H9 (cell line): ENCODE measurements around the gene RFX8. TPM values are rescaled to one million over a fixed set of nuclear protein-coding genes. Genes with fewer than 3 reads are reported as not detected.

Source experiments
- DNase-seq: peaks from one replicate; pipeline ENCODE4 v3.0.0-alpha.2; 2017
- H2AFZ ChIP-seq: one replicate; pipeline ENCODE4 v1.6.1; 2013; ENCODE audit warnings: mild to moderate bottlenecking, low read length, control low read depth, moderate library complexity
- H2AK5ac ChIP-seq: 2 replicates; pipeline ENCODE4 v1.6.1; 2013; ENCODE audit warnings: low read length, control low read depth, mixed read lengths; ENCODE audit not compliant: insufficient read length
- H2BK120ac ChIP-seq: one replicate; pipeline ENCODE4 v1.6.1; 2013; ENCODE audit warnings: low read depth, mild to moderate bottlenecking, low read length, control low read depth, inconsistent platforms; ENCODE audit not compliant: poor library complexity, severe bottlenecking
- H2BK12ac ChIP-seq: 2 replicates; pipeline ENCODE4 v1.6.1; 2013; ENCODE audit warnings: low read length, control low read depth, mixed read lengths, low read depth; ENCODE audit not compliant: insufficient read length
- H2BK15ac ChIP-seq: 2 replicates; pipeline ENCODE4 v1.6.1; 2013; ENCODE audit warnings: low read depth, low read length, control low read depth
- H2BK20ac ChIP-seq: one replicate; pipeline ENCODE4 v1.6.1; 2013; ENCODE audit warnings: low read depth, mild to moderate bottlenecking, low read length, control low read depth, inconsistent platforms; ENCODE audit not compliant: poor library complexity, severe bottlenecking
- H2BK5ac ChIP-seq: 2 replicates; pipeline ENCODE4 v1.6.1; 2013; ENCODE audit warnings: low read length, control low read depth, mixed read lengths; ENCODE audit not compliant: insufficient read length
- H3K14ac ChIP-seq: 2 replicates; pipeline ENCODE4 v1.6.1; 2013; ENCODE audit warnings: low read length, control low read depth; ENCODE audit not compliant: insufficient read depth
- H3K18ac ChIP-seq: 2 replicates; pipeline ENCODE4 v1.6.1; 2013; ENCODE audit warnings: low read depth, mild to moderate bottlenecking, mixed read lengths, low read length, control low read depth; ENCODE audit not compliant: insufficient read length
- H3K23ac ChIP-seq: 2 replicates; pipeline ENCODE4 v1.6.1; 2013; ENCODE audit warnings: low read length, control low read depth, mixed read lengths, low read depth; ENCODE audit not compliant: insufficient read length
- H3K23me2 ChIP-seq: 2 replicates; pipeline ENCODE4 v1.6.1; 2013; ENCODE audit warnings: low read depth, mild to moderate bottlenecking, mixed read lengths, low read length, control low read depth; ENCODE audit not compliant: insufficient read length, poor library complexity, severe bottlenecking
- H3K27ac ChIP-seq: 2 replicates; pipeline ENCODE4 v1.5.1; 2013; ENCODE audit warnings: low read length, control low read depth, mixed read lengths, low read depth; ENCODE audit not compliant: insufficient read length
- H3K27me3 ChIP-seq: 2 replicates; pipeline ENCODE4 v1.6.1; 2013; ENCODE audit warnings: low read length, control low read depth, inconsistent platforms; ENCODE audit not compliant: insufficient read depth
- H3K4ac ChIP-seq: 2 replicates; pipeline ENCODE4 v1.6.1; 2013; ENCODE audit warnings: low read depth, mild to moderate bottlenecking, control low read depth, inconsistent platforms, low read length, moderate library complexity
- H3K4me1 ChIP-seq: 2 replicates; pipeline ENCODE4 v1.6.1; 2013; ENCODE audit warnings: low read length, control low read depth, inconsistent platforms; ENCODE audit not compliant: insufficient read depth
- H3K4me2 ChIP-seq: 2 replicates; pipeline ENCODE4 v1.6.1; 2013; ENCODE audit warnings: low read length, control low read depth, mixed read lengths; ENCODE audit not compliant: insufficient read length, insufficient read depth
- H3K56ac ChIP-seq: 2 replicates; pipeline ENCODE4 v1.6.1; 2013; ENCODE audit warnings: low read depth, mild to moderate bottlenecking, mixed read lengths, low read length, control low read depth; ENCODE audit not compliant: insufficient read length
- H3K79me1 ChIP-seq: 2 replicates; pipeline ENCODE4 v1.6.1; 2013; ENCODE audit warnings: low read depth, mild to moderate bottlenecking, moderate library complexity, low read length, control low read depth, inconsistent platforms; ENCODE audit not compliant: insufficient read depth, poor library complexity, severe bottlenecking
- H3K79me2 ChIP-seq: 2 replicates; pipeline ENCODE4 v1.6.1; 2013; ENCODE audit warnings: low read length, control low read depth, inconsistent platforms; ENCODE audit not compliant: insufficient read depth
- H3K9ac ChIP-seq: 2 replicates; pipeline ENCODE4 v1.6.1; 2013; ENCODE audit warnings: low read length, control low read depth, mixed read lengths; ENCODE audit not compliant: insufficient read length; ENCODE audit errors: extremely low read depth
- H3K9me3 ChIP-seq: one replicate; pipeline ENCODE4 v1.6.1; 2013; ENCODE audit warnings: low read depth, low read length, inconsistent platforms; ENCODE audit not compliant: control insufficient read depth
- H3T11ph ChIP-seq: one replicate; pipeline ENCODE4 v1.6.1; 2013; ENCODE audit warnings: mild to moderate bottlenecking, low read length, control low read depth, inconsistent platforms
- H4K20me1 ChIP-seq: one replicate; pipeline ENCODE4 v1.6.1; 2013; ENCODE audit not compliant: control insufficient read depth, insufficient read length, insufficient read depth
- H4K5ac ChIP-seq: 2 replicates; pipeline ENCODE4 v1.6.1; 2013; ENCODE audit warnings: low read depth, mild to moderate bottlenecking, mixed read lengths, low read length, control low read depth; ENCODE audit not compliant: insufficient read length
- H4K8ac ChIP-seq: replicated peaks from 2 replicates; pipeline ENCODE4 v1.6.1; 2013; ENCODE audit warnings: low read length, control low read depth, mixed read lengths, low read depth; ENCODE audit not compliant: insufficient read length
- H4K91ac ChIP-seq: 2 replicates; pipeline ENCODE4 v1.6.1; 2013; ENCODE audit warnings: low read depth, mild to moderate bottlenecking, moderate library complexity, mixed read lengths, low read length, control low read depth; ENCODE audit not compliant: insufficient read length
- H3K27ac Mint-ChIP-seq, 3 experiments: 2 replicates in 2 of 3; 3 replicates in 1 of 3; pipeline ENCODE4 v1.8.0; 2020 to 2021; ENCODE audit warnings: mixed read lengths in 3 of 3, mild to moderate bottlenecking in 1 of 3, moderate library complexity in 1 of 3
- H3K27me3 Mint-ChIP-seq: 2 replicates; pipeline ENCODE4 v1.8.0; 2021; ENCODE audit warnings: low read depth, mild to moderate bottlenecking, moderate library complexity, mixed read lengths
- H3K36me3 Mint-ChIP-seq, 3 experiments: 2 replicates in 2 of 3; 3 replicates in 1 of 3; pipeline ENCODE4 v1.8.0; 2020 to 2021; ENCODE audit warnings: low read depth in 3 of 3, mixed read lengths in 3 of 3; ENCODE audit not compliant: insufficient read depth in 1 of 3
- H3K4me1 Mint-ChIP-seq, 2 experiments: 2 replicates each; pipeline ENCODE4 v1.8.0; 2020; ENCODE audit warnings: mixed read lengths in 2 of 2
- H3K4me3 Mint-ChIP-seq, 2 experiments: 2 replicates in 1 of 2; 3 replicates in 1 of 2; pipeline ENCODE4 v1.8.0; 2020 to 2021; ENCODE audit warnings: mild to moderate bottlenecking in 2 of 2, mixed read lengths in 2 of 2, moderate library complexity in 1 of 2
- H3K9me3 Mint-ChIP-seq, 2 experiments: 2 replicates in 1 of 2; 3 replicates in 1 of 2; pipeline ENCODE4 v1.8.0; 2020; ENCODE audit warnings: mild to moderate bottlenecking in 2 of 2, mixed read lengths in 2 of 2, moderate library complexity in 1 of 2
- CTCF ChIP-seq: fragments of 200-600 bp; sonication (generic); conservative IDR thresholded peaks from 3 replicates; pipeline ENCODE4 v1.8.0; 2021; ENCODE audit warnings: antibody characterized with exemption, mild to moderate bottlenecking
- WGBS: extraction: QIAGEN DNeasy Blood & Tissue Kit; methylation state at CpG from one replicate; pipeline ENCODE4 v1.1.7; 2013; ENCODE audit warnings: missing lambda C conversion rate, low lambda C conversion rate, mixed read lengths; ENCODE audit not compliant: insufficient read length; ENCODE audit errors: extremely low coverage; 5-methylcytosine and 5-hydroxymethylcytosine counted together
- total RNA-seq: library from RNA; stranded (reverse); gene quantifications from 2 replicates; pipeline ENCODE4 v1.2.1, GENCODE V29; 2021

The RFX8 gene
- total RNA-seq, 1 experiment from 2014 or later, result 0.22 TPM

GRCh38 chr2:101355401-101356054 lies 119.4 kb downstream of the RFX8 start:
- Histone ChIP-seq H3K56ac (no peak overlapping the region), H3K79me2 (no peaks in the 10 kb centered on the region), H3K9me3 (no peaks in the 10 kb centered on the region), H3K14ac (no peak overlapping the region), H3K4me2 (no peak overlapping the region), H3K79me1 (no peaks in the 10 kb centered on the region), H3K9ac (no peak overlapping the region), H3T11ph (no peak overlapping the region), H3K23ac (no peak overlapping the region), H2AFZ (no peak overlapping the region), H2BK12ac (no peak overlapping the region), H4K8ac (no peak overlapping the region), H2AK5ac (no peak overlapping the region), H2BK20ac (no peak overlapping the region), H3K27ac (no peak overlapping the region), H4K91ac (no peak overlapping the region), H3K23me2 (no peaks in the 10 kb centered on the region), H2BK15ac (no peak overlapping the region), H4K5ac (no peak overlapping the region), H4K20me1 (no peaks in the 10 kb centered on the region), H3K4ac (no peak overlapping the region), H3K27me3 (no peaks in the 10 kb centered on the region), H2BK5ac (no peak overlapping the region), H3K4me1 (peaks cover 3% of the 10 kb centered on the region; the same call in 1 of the 2 replicates), H3K18ac (no peak overlapping the region), H2BK120ac (no peak overlapping the region)
- H3K4me3 Mint-ChIP-seq, result no peak overlapping the region
- no peak overlapping the region; a peak in 1 of 7 replicates for H3K27ac Mint-ChIP-seq
- DNase-seq, result no peak
- H3K36me3 Mint-ChIP-seq, result no peaks in the 10 kb centered on the region
- H3K4me1 Mint-ChIP-seq, result peaks cover 17 to 25% of the 10 kb centered on the region in 2 experiments
- no CpG with 5 or more reads among the region's 10 CpGs for WGBS
- H3K27me3 Mint-ChIP-seq, result peaks cover 3% of the 10 kb centered on the region; the same call in 1 of the 2 replicates
- no peaks in the 10 kb centered on the region for H3K9me3 Mint-ChIP-seq
- no peak for TF ChIP-seq CTCF
